ENCODE measurements around the gene VPS35.
A peak's percentile ranks its signal among the peaks of the same experiment; 100 is the strongest.
"Not testable (repeated sequence)": the region's sequence is repeated elsewhere in the genome, so short reads cannot be mapped to it uniquely, and the experiment has no call there.

VPS35 gene

DNA sequence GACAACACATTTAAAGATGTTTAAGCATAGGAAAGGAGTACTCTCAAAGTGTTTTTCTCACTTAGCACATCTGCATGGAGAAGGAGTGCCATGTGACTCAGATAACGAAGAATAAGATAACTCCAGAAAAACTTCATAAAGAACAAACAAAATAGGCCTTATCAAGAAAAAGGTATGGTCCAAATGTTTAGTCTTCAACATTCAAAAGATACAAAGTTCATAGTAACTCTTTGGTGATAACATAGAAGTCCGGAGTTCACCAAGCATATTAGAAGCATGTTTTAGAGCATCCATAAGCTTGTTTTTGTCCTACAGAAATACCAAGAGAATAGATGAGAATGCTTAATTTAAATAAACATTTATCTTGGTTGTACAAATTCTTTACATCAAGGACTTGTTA is 7.1 kb downstream of the VPS35 start:
- DNase-seq (ENCODE audit: extremely low spot score, insufficient read length, low read depth); FAIRE-seq: not testable (repeated sequence)

DNA sequence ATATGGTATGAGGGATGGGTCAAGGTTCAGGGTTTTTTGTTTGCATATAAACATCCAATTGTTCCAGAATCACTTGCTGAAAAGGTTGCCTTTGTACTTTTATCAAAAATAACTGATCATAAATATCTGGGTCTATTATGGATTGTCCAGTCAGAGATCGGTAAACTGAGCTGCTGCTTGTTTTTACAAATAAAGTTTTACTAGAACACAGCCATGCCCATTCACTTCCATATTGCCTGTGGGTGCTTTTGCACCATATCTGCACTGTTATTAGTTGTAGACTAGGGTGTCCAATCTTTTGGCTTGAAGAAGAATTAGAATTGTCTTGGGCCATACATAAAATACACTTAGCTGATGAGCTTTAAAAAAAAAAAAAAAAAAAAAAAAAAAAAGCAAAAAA is 11.0 kb downstream of the VPS35 start:
- FAIRE-seq; DNase-seq (ENCODE audit: extremely low spot score, insufficient read length, low read depth): not testable (repeated sequence)

DNA sequence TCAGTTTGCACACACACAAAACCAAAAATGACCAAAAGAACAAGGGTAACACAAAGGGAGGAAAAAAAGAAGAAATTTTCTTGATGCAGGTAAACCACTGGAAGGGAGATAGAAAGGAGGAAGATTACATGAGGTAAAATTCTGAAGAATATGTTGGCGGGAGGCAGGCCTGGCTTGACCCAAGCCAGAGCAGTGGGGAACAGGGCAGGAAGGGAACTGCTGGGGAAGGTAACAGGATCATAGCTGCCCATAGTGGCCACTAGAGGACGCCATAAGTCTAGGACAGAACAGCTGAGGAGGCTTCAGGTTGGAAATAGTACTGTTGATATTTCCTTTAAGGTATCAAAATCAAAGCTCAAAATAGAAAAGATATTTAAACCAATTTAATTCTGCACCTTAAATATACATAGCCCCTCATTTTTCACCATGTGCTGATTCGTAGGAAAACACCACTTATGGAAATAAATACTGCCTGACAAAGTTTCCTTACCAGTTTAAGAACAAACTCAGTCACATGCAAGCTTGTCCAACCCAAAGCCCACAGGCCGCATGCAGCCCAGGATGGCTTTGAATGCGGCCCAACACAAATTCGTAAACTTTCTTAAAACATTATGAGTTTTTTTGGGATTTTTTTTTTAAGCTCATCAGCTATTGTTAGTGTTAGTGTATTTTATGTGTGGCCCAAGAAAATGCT is 15.5 kb downstream of the VPS35 start:
- peak; percentile 59 for FAIRE-seq

DNA sequence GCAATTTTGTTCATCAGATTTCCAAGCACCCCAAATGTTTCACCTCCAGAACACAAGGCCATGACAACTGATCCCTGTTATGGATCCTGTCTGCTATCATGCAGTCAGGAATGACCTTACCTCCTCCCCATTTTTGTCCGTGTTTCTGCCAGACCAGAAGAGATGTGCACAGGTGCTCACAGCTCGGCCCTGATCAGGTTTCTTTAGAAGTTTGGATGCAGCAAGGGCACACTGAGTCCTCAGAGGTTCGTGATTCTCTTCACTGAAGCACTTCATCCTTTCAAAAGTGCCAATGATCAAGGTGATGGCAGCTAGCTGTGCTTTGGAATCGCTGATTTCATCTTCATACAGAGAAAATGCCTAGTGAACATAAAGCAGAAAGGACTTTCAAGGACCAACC is 26.9 kb downstream of the VPS35 start:
- DNase-seq (ENCODE audit: extremely low spot score, insufficient read length, low read depth) = no peak
- no peak for FAIRE-seq

More for the DNA sequence above, 15.5 kb downstream of the VPS35 start:
- no peak for DNase-seq (ENCODE audit: extremely low spot score, insufficient read length, low read depth)

DNA sequence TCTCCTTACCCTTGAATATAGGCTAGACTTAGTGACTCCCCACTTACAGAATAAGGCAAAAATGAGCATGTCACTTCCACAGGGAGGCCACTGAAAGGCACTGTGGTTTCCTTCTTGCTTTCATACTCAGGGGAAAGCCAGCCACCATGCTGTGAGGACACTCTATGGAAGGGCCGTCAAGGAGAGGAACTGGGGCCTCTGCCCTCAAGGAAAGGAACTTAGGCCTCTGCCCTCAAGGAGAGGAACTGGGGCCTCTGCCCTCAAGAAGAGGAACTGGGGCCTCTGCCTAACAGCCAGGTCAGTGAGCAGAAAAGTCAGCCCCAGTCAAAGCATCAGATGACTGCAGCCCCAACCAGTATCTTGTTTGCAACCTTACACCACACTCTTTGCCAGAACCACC is 30.1 kb downstream of the VPS35 start:
- FAIRE-seq (peak; percentile 92), DNase-seq (ENCODE audit: extremely low spot score, insufficient read length, low read depth) (peak; percentile 22)

DNA sequence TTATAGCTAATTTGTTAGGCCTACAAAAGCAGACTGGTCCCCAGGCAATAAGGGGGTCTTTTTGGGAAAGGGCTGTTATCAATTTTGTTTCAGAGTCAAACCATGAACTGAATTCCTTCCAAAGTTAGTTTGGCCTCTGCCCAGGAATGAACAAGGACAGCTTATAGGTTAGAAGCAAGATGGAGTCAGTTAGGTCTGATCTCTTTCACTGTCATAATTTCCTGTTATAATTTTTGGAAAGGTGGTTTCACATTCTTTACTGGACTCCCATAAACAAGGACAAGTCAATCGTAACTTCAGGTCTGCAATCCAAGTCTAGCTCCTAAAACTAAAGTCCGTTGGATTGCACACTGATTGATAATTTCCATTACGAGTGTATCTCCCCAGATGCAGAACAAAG is 37.7 kb downstream of the VPS35 start:
- FAIRE-seq (no peak), DNase-seq (ENCODE audit: extremely low spot score, insufficient read length, low read depth) (no peak)

DNA sequence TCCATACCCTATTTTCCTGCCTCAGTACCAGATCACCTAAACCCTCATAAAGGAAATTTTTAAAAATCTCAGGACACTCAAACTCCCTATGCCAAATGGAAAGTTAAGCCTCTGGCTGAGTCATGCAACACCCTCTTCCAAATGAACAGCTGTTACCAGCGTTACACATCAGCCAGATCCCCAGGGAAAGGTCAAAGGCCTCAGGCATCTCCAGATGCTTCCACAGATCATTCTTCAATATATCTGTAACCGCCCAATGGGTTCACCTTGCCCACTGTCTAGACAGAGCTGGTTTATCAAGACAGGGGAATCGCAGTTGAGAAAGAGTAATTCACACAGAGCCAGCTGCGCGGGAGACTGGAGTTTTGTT is 38.7 kb downstream of the VPS35 start:
- DNase-seq (ENCODE audit: extremely low spot score, insufficient read length, low read depth) (no peak), FAIRE-seq (no peak)

DNA sequence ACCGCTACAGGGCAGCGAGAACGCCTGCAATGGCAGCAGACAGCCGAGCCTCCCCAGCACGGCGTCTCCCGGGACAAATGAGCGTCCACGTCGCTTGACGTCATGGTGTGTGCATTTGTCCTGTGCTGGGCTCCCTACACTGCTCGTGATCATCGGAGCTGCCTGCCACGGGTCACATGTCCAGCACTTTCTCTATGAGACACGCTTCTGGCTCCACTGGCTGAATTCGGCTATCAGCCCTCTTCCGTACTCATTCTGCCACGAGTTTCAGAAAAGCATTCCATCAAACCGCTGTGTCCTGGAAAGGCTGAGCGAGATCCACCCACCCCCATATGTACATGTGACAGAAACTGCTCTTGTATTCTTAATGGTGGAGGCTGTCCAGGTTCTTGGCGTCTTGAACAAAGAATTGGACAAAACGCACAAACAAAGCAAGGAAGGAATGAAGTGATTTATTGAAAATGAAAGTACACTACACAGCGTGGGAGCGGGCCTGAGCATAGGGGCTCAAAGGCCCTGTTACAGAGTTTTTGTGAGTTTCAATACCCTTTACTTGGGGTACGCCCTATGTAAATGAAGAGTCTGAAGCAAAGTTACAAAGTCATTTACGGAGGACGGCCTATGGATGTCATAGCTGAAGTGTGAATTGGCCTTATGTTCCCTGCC is 39.3 kb downstream of the VPS35 start:
- FAIRE-seq (no peak), DNase-seq (ENCODE audit: extremely low spot score, insufficient read length, low read depth) (no peak)

DNA sequence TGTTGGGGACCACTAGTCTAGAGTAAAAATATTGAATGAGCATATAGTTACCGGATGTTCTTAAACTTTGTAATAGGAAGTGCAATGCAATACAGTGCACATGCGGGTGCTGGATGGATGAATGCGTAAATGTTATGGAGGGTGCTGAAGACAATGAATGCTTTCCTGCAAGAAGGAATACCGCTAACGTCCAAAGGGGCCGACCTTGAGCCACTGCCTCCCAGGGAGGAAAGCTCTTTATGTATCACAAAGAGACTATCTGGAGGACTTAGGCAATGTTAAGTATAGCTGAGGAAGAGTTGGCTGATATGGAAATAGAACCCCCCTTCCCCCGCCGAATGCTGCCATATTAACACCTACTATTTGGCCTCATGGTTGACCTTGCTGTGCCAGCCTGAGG is 40.3 kb downstream of the VPS35 start:
- no peak for DNase-seq (ENCODE audit: extremely low spot score, insufficient read length, low read depth)
- FAIRE-seq = no peak

DNA sequence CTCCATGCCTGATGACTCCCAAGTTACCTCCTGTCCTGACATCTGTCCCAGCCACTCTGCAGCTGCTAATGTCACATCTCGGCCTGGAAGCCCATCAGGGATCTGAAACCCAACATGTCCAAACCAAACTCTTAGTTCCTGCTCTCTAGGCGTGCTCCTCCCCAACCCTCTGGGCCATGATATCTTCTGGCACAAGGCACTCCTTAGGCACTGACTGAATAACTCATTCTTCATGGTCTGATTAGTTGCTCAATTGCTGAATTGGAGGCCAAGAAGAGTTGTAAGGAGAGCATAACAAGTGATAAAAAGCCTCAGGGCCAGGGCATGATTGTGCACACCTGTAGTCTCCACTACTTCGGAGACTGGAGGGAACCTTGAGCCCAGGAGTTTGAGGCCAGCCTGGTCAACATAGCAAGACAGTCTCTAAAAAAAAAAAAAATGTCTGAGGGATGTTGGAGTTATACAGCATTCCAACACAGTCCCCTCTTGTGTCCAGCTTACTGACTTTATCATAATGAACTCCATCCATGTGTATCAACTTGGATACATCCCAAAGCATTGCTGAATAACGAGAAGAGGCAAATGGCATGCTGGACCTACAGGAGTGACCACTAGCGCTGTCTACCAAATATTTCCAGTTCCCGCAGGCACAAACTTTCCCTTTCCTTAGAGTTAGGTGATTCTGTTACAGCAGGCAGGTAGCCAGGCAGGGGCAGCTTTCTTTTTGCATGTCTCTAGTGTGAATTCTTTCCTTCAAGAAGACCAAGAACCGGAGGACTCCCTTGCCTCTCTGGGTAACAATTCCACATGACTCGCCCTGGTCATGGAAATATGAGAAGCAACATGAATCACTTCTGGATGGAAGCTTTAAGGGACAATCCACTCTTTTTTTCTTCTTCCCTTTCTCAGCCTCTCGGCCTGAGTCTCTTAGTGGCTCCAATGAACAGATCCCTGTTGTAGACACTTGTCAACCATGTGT is 49.7 kb downstream of the VPS35 start:
- FAIRE-seq = no peak

DNA sequence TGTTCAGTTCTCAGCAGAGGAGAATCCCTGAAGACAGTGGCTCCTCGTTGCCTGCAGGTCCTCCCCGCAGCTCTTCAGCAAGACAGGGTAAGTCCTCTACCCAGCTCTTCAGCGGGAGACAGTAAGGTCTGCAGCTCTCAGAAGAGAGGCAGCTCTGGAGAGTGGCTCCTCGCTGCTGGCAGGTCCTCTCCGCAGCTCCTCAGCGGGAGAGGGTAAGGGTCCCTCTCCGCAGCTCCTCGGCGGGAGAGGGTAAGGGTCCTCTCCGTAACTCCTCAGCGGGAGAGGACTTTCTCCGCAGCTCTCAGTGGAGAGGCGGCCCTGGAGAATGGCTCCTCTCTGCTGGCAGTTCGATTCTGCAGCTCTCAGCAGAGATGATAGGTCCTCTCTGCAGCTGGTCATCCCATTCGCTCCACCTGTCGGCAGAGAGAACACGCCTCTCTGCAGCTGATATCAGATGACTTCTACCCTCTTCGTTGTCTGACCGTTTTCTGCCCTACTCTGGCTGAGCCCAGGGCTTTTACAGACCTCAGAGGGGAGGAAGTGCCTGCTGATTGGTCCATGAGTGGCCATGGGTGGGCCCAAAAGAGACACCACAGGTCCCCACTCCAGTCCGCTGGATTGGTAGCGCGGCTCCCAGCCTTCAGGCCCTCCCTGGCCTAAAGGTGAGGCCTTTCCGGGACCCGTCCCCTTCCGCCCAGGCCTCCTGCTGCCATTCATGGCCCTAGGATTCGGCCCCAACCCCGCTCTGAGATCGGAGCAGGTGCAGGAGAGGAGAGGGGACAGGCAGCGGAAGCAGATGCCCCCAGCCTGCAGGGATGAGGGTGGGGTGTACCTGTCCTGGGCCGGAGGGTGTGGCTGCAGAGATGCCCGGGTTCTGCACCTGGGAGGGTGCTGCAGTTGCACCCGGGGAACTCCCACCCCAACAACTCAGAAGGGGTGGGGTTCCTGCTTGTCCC is 55.9 kb downstream of the VPS35 start:
- DNase-seq (ENCODE audit: extremely low spot score, insufficient read length, low read depth) = no peak
- no peak for FAIRE-seq

More for the DNA sequence above, 49.7 kb downstream of the VPS35 start:
- DNase-seq (ENCODE audit: extremely low spot score, insufficient read length, low read depth) = no peak

DNA sequence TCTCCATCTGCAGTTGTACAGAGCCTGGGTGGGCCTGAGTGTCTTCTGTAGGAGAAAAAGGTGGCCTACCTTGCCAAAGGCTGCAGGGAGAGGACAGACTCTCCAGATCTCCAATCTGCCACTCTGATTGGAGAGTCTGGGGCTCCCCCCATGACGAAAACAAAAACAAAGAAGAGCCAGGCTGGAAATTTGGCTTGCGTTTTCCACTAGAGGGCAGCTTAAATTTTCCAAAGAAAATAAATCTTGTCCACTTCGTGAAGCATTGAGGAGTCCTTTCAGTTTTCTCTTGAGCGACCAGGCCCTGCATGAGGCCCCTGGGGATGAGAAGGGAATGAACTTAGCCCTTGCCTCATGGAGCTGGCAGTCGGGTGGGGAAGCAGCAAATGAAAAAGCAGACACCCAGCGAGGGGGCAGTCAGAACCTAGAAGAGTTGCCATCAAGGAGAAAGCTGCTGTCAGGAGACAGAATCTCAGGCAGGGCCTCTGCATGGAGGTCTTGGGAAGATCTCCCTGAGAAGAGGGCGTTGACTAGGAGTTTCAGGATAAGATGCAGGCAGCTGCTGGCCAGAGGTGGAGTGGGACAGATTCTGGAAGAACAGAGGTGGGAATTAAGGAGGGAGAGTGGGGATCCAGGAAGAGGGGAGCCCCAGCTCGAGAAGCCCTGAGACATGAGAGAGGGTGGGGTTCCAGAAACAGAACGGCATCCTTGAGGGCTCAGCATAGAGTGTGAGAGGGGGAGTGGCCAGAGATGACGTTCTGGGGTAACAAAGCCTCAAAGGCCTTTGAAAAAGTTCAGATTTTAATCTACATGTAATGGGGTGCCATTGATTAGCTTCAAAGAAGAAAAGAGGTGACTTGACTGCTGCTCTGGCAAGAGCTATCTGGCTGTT is 59.4 kb downstream of the VPS35 start:
- DNase-seq (ENCODE audit: extremely low spot score, insufficient read length, low read depth) (no peak), FAIRE-seq (peak; percentile 12)

DNA sequence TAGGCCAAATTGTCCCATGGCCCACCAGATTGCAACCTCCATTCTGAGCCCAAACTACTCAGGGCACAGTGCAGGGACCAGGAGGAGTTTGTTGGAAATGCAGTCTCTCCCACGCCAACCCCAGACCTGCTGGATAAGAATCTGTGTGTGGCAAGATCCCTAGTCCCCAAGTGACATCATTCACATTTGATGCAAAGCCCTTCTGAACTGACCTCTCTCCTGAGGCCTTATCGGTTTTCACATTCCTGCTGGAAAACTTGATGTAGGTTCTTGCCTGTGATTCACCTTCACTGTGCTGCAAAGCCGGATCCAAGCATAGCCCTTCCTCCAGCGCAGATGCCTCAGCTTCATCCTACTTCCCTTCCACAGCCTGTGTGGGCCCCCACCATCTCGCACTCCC is 61.2 kb downstream of the VPS35 start:
- no peak for FAIRE-seq
- DNase-seq (ENCODE audit: extremely low spot score, insufficient read length, low read depth) = no peak

DNA sequence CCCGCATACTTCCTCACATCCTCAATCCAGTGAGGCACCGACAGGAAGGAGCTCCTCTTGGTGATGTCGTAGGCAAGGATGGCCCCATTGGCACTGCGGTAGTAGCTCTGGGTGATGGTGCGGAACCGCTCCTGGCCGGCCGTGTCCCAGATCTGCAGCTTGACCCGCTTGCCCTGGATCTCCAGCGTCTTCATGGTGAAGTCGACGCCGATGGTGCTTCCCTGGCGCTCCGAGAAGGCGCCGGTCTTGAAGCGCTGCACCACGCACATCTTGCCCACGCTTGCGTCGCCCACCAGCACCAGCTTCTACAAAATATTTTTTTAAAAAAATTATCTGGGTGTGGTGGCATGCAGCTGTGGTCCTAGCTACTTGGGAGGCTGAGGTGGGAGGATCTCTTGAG is 62.3 kb downstream of the VPS35 start:
- not testable (repeated sequence) for DNase-seq (ENCODE audit: extremely low spot score, insufficient read length, low read depth); FAIRE-seq

DNA sequence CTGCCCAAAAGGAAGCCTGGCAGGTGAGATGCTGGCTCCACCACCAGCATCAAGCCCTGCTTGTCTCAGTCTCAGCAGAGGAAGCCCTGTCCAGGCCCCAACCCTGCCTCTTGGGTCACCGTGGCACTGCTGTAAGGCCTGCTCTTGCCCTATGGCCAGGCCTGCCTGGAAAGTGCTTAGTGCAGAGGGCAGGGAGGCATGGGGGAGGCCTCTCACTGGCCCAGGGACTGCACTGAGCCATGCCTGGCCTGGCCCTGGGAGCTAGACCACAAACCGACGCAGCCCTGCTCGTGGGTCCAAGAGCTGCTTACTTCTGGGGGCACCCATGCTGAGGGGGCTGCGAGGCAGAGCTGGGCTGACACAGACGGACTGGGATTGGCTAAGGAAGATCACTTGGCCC is 64.1 kb downstream of the VPS35 start:
- FAIRE-seq = not testable (repeated sequence)

DNA sequence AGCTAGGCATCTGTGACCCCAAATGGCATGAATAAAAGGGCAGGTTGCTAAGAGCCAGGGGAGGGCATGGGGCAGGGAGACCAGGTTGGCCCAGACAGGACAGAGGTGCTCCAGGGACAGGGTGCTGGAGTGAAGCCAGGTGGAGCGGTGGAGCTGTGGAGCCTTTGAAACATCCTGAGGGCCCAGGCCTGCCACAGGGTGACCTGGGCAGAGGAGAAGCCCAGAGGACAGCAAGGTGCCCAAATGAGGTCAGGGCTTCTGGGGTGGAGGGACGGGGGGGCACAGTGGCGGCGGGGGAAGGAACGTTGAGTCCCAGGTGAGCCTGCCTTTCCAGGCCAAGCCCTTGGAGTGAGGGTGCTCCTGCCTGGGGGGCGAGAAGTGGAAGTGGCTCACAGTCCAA is 65.3 kb downstream of the VPS35 start:
- not testable (repeated sequence) for DNase-seq (ENCODE audit: extremely low spot score, insufficient read length, low read depth); FAIRE-seq

More for the DNA sequence above, 64.1 kb downstream of the VPS35 start:
- not testable (repeated sequence) for DNase-seq (ENCODE audit: extremely low spot score, insufficient read length, low read depth)

DNA sequence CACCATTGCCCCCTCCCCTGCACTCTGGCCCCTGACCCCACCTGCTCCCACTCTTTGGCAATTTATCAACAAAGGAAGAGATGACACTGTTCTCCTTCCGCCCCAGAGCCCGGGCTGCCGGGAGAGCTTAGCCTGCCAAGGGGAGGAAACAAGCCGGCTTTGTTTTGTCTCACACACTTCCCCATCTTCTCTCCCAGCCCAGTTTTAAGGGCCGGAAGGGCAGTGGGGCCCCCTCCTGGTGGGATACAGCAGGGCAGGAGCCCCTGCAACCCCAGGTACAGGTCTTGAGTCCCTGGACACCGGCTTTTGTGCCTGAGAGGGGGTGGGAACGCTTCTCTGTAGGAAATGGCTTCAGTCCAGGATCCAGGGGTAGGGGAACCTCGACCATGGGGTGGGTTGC is 65.7 kb downstream of the VPS35 start:
- DNase-seq (ENCODE audit: extremely low spot score, insufficient read length, low read depth) = not testable (repeated sequence)
- FAIRE-seq = peak; percentile 24

DNA sequence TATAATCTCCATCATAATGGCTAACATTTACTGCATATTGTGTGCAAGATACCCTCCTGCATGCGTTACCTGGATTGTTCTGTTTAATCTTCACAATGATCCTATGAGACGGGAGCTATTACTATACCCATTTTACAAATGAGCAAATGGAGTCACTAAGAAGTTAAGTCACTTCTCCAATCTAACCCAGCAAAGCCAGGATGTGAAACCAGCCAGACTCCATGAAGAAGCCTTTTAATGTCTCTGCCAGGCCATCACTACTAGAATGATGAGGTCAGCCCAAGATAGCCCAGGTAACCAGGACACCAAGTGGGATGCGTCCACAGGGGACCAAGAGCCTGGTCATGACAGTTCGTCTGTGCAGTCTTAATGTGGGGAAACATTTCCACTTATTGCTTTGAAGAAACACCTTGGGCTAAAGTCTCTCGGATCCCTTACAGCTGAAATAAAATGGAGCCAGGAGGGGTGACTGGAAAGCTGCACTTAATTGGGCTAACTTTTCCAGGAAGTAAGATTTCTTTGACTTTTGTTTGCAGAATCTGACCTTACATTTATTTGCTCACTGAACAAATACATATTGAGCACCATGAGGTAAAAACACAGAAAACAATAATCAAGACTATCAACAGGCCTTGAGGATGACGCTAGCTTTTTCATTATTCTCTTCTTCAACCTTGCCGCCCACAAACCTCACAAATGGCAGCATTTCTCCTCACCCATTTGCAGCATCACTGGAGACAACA is 66.9 kb downstream of the VPS35 start:
- DNase-seq (ENCODE audit: extremely low spot score, insufficient read length, low read depth) (no peak), FAIRE-seq (no peak)
